ENCODE measurements around the gene DNAJC8. TPM values are rescaled to one million over a fixed set of nuclear protein-coding genes. Genes with fewer than 3 reads are reported as not detected.

Gene DNAJC8
- total RNA-seq, 5 donors from 2014 or later (not counting 1 experiment from before 2014, with no cell fraction given), result 61.8 to 68.0 (median 67.2) TPM

- no peak for ATAC-seq (replicated peaks in 1 of 4)
Observed at GRCh38 chr1:28273216-28273860, 40.5 kb upstream of the DNAJC8 start.

GRCh38 chr1:28272215-28272852 lies 39.5 kb upstream of the DNAJC8 start:
- H3K4me3 Mint-ChIP-seq, result no peak overlapping the region

More at GRCh38 chr1:28273216-28273860, 40.5 kb upstream of the DNAJC8 start:
- Mint-ChIP-seq H3K9me3 (no peaks in the 10 kb centered on the region), H3K36me3 (peaks cover 36% of the 10 kb centered on the region), H3K27ac (no peak overlapping the region), H3K4me1 (peaks cover 0 to 2% (median 0%) of the 10 kb centered on the region in 3 donors), H3K4me3 (no peak overlapping the region), H3K27me3 (no peaks in the 10 kb centered on the region)
- ChIA-PET CTCF (no interaction called here), POLR2A (no interaction called here)
- H3K4me3 ChIP-seq (ENCODE audit: control insufficient read depth in 1 of 2, extremely low read depth in 1 of 2, low read length in 1 of 2), result no peak overlapping the region
- 96% methylated on average over 13 of the region's 17 CpGs for WGBS (ENCODE audit: insufficient coverage)
- no peak for DNase-seq
- H3K27ac ChIP-seq (ENCODE audit: low read length), result no peak overlapping the region
- H3K4me1 ChIP-seq (ENCODE audit: control insufficient read depth in 1 of 2, extremely low read depth in 1 of 2, insufficient read depth in 2 of 2, low read length in 2 of 2), result no peaks in the 10 kb centered on the region
- H3K27me3 ChIP-seq (replicated peaks in 1 of 2; ENCODE audit: control insufficient read depth in 2 of 2, extremely low read depth in 1 of 2, insufficient read depth in 2 of 2, low read length in 1 of 2), result no peaks in the 10 kb centered on the region
- H3K36me3 ChIP-seq (ENCODE audit: control insufficient read depth in 2 of 2, extremely low read depth in 1 of 2, insufficient read depth in 1 of 2, low read length in 1 of 2), result peaks cover 6 to 42% of the 10 kb centered on the region in 2 donors
- no peaks in the 10 kb centered on the region for H3K9me3 ChIP-seq

GRCh38 chr1:28269529-28269928 lies 36.7 kb upstream of the DNAJC8 start:
- no CpG with 5 or more reads among the region's 2 CpGs for WGBS (ENCODE audit: insufficient coverage)
- POLR2A ChIA-PET, result interaction anchor here in 1 of 2 donors (0.6 kb wide), 1 partner anchor 14 kb away, joined by 3 read pairs; no protein-coding TSS in a partner anchor
- Histone ChIP-seq H3K9me3 (no peaks in the 10 kb centered on the region), H3K27me3 (replicated peaks in 1 of 2; ENCODE audit: control insufficient read depth in 2 of 2, extremely low read depth in 1 of 2, insufficient read depth in 2 of 2, low read length in 1 of 2) (no peaks in the 10 kb centered on the region), H3K27ac (ENCODE audit: low read length) (no peak overlapping the region), H3K36me3 (ENCODE audit: control insufficient read depth in 2 of 2, extremely low read depth in 1 of 2, insufficient read depth in 1 of 2, low read length in 1 of 2) (peaks cover 0 to 31% of the 10 kb centered on the region in 2 donors), H3K4me1 (ENCODE audit: control insufficient read depth in 1 of 2, extremely low read depth in 1 of 2, insufficient read depth in 2 of 2, low read length in 2 of 2) (no peaks in the 10 kb centered on the region), H3K4me3 (ENCODE audit: control insufficient read depth in 1 of 2, extremely low read depth in 1 of 2, low read length in 1 of 2) (no peak overlapping the region)
- no peaks in the 10 kb centered on the region for H3K27me3 Mint-ChIP-seq
- no peaks in the 10 kb centered on the region for H3K9me3 Mint-ChIP-seq
- ATAC-seq (replicated peaks in 1 of 4), result no peak
- CTCF ChIA-PET, result no interaction called here
- peaks cover 20% of the 10 kb centered on the region for H3K36me3 Mint-ChIP-seq
- H3K4me3 Mint-ChIP-seq, result no peak overlapping the region
- H3K27ac Mint-ChIP-seq, result no peak overlapping the region
- H3K4me1 Mint-ChIP-seq, result peaks cover 2 to 15% (median 4%) of the 10 kb centered on the region in 3 donors
- no peak for DNase-seq

More at GRCh38 chr1:28272215-28272852, 39.5 kb upstream of the DNAJC8 start:
- H3K36me3 Mint-ChIP-seq, result peaks cover 28% of the 10 kb centered on the region
- ATAC-seq (replicated peaks in 1 of 4) (no peak), DNase-seq (no peak)
- H3K4me1 Mint-ChIP-seq, result peaks cover 0 to 6% (median 0%) of the 10 kb centered on the region in 3 donors
- H3K36me3 ChIP-seq (ENCODE audit: control insufficient read depth in 2 of 2, extremely low read depth in 1 of 2, insufficient read depth in 1 of 2, low read length in 1 of 2), result peaks cover 0 to 37% of the 10 kb centered on the region in 2 donors
- H3K9me3 Mint-ChIP-seq, result no peaks in the 10 kb centered on the region
- ChIA-PET POLR2A (no interaction called here), CTCF (no interaction called here)
- no peaks in the 10 kb centered on the region for H3K4me1 ChIP-seq (ENCODE audit: control insufficient read depth in 1 of 2, extremely low read depth in 1 of 2, insufficient read depth in 2 of 2, low read length in 2 of 2)
- no peak overlapping the region for H3K27ac Mint-ChIP-seq
- H3K27ac ChIP-seq (ENCODE audit: low read length), result no peak overlapping the region
- no peak overlapping the region for H3K4me3 ChIP-seq (ENCODE audit: control insufficient read depth in 1 of 2, extremely low read depth in 1 of 2, low read length in 1 of 2)
- H3K27me3 ChIP-seq (replicated peaks in 1 of 2; ENCODE audit: control insufficient read depth in 2 of 2, extremely low read depth in 1 of 2, insufficient read depth in 2 of 2, low read length in 1 of 2), result no peaks in the 10 kb centered on the region
- no peaks in the 10 kb centered on the region for H3K9me3 ChIP-seq
- 94% methylated on average over 13 of the region's 20 CpGs for WGBS (ENCODE audit: insufficient coverage)
- no peaks in the 10 kb centered on the region for H3K27me3 Mint-ChIP-seq

GRCh38 chr1:28267633-28268032 lies 34.8 kb upstream of the DNAJC8 start:
- Mint-ChIP-seq H3K9me3 (no peaks in the 10 kb centered on the region), H3K4me3 (no peak overlapping the region), H3K4me1 (peaks cover 4 to 15% (median 7%) of the 10 kb centered on the region in 3 donors), H3K27ac (peak overlapping the region in 1 of 2 donors; percentile 8), H3K36me3 (peaks cover 6% of the 10 kb centered on the region), H3K27me3 (no peaks in the 10 kb centered on the region)
- DNase-seq (no peak), ATAC-seq (replicated peaks in 1 of 4) (no peak)
- Histone ChIP-seq H3K27me3 (replicated peaks in 1 of 2; ENCODE audit: control insufficient read depth in 2 of 2, extremely low read depth in 1 of 2, insufficient read depth in 2 of 2, low read length in 1 of 2) (no peaks in the 10 kb centered on the region), H3K9me3 (no peaks in the 10 kb centered on the region), H3K36me3 (ENCODE audit: control insufficient read depth in 2 of 2, extremely low read depth in 1 of 2, insufficient read depth in 1 of 2, low read length in 1 of 2) (peaks cover 0 to 14% of the 10 kb centered on the region in 2 donors), H3K27ac (ENCODE audit: low read length) (no peak overlapping the region), H3K4me1 (ENCODE audit: control insufficient read depth in 1 of 2, extremely low read depth in 1 of 2, insufficient read depth in 2 of 2, low read length in 2 of 2) (no peaks in the 10 kb centered on the region), H3K4me3 (ENCODE audit: control insufficient read depth in 1 of 2, extremely low read depth in 1 of 2, low read length in 1 of 2) (no peak overlapping the region)
- WGBS (ENCODE audit: insufficient coverage), result 100% methylated on average over 1 of the region's 2 CpGs
- ChIA-PET CTCF (interaction anchor here in 1 of 2 donors (0.5 kb wide), 1 partner anchor 11 kb away, joined by 5 read pairs; no protein-coding TSS in a partner anchor), POLR2A (interaction anchor here in 1 of 2 donors (0.6 kb wide), 1 partner anchor 244 kb away, joined by 3 read pairs; no protein-coding TSS in a partner anchor)

GRCh38 chr1:28266920-28267322 lies 34.1 kb upstream of the DNAJC8 start:
- POLR2A ChIA-PET, result interaction anchor here (0.6 kb wide), 2 partner anchors 347 to 386 kb away, joined by 3 to 4 read pairs; no protein-coding TSS in a partner anchor
- Mint-ChIP-seq H3K36me3 (peaks cover 4% of the 10 kb centered on the region), H3K27me3 (no peaks in the 10 kb centered on the region), H3K4me3 (no peak overlapping the region), H3K9me3 (no peaks in the 10 kb centered on the region), H3K27ac (no peak overlapping the region), H3K4me1 (peaks cover 4 to 15% (median 7%) of the 10 kb centered on the region in 3 donors)
- Histone ChIP-seq H3K27ac (ENCODE audit: low read length) (no peak overlapping the region), H3K4me1 (ENCODE audit: control insufficient read depth in 1 of 2, extremely low read depth in 1 of 2, insufficient read depth in 2 of 2, low read length in 2 of 2) (peaks cover 0 to 3% of the 10 kb centered on the region in 2 experiments), H3K27me3 (replicated peaks in 1 of 2; ENCODE audit: control insufficient read depth in 2 of 2, extremely low read depth in 1 of 2, insufficient read depth in 2 of 2, low read length in 1 of 2) (no peaks in the 10 kb centered on the region), H3K36me3 (ENCODE audit: control insufficient read depth in 2 of 2, extremely low read depth in 1 of 2, insufficient read depth in 1 of 2, low read length in 1 of 2) (peaks cover 0 to 8% of the 10 kb centered on the region in 2 donors), H3K9me3 (no peaks in the 10 kb centered on the region), H3K4me3 (ENCODE audit: control insufficient read depth in 1 of 2, extremely low read depth in 1 of 2, low read length in 1 of 2) (no peak overlapping the region)
- no peak for ATAC-seq (replicated peaks in 1 of 4)
- DNase-seq, result no peak
- CTCF ChIA-PET, result interaction anchor here in 1 of 2 donors (0.5 kb wide), 1 partner anchor 11 kb away, joined by 5 read pairs; no protein-coding TSS in a partner anchor
- WGBS (ENCODE audit: insufficient coverage), result 92% methylated on average over 2 of the region's 5 CpGs

GRCh38 chr1:28265577-28265976 lies 32.7 kb upstream of the DNAJC8 start:
- ChIA-PET POLR2A (interaction anchor here in 1 of 2 donors (0.6 kb wide), 1 partner anchor 246 kb away, joined by 4 read pairs; no protein-coding TSS in a partner anchor), CTCF (no interaction called here)
- no peak for ATAC-seq (replicated peaks in 1 of 4)
- Histone ChIP-seq H3K4me1 (ENCODE audit: control insufficient read depth in 1 of 2, extremely low read depth in 1 of 2, insufficient read depth in 2 of 2, low read length in 2 of 2) (peaks cover 0 to 14% of the 10 kb centered on the region in 2 experiments), H3K36me3 (ENCODE audit: control insufficient read depth in 2 of 2, extremely low read depth in 1 of 2, insufficient read depth in 1 of 2, low read length in 1 of 2) (peaks cover 0 to 3% of the 10 kb centered on the region in 2 donors), H3K27me3 (replicated peaks in 1 of 2; ENCODE audit: control insufficient read depth in 2 of 2, extremely low read depth in 1 of 2, insufficient read depth in 2 of 2, low read length in 1 of 2) (no peaks in the 10 kb centered on the region), H3K4me3 (ENCODE audit: control insufficient read depth in 1 of 2, extremely low read depth in 1 of 2, low read length in 1 of 2) (no peak overlapping the region), H3K27ac (ENCODE audit: low read length) (no peak overlapping the region), H3K9me3 (no peaks in the 10 kb centered on the region)
- DNase-seq, result no peak
- Mint-ChIP-seq H3K9me3 (no peaks in the 10 kb centered on the region), H3K4me3 (no peak overlapping the region), H3K27me3 (no peaks in the 10 kb centered on the region), H3K36me3 (no peaks in the 10 kb centered on the region), H3K4me1 (peaks cover 13 to 23% (median 17%) of the 10 kb centered on the region in 3 donors), H3K27ac (no peak overlapping the region)
- 83% methylated on average over 1 of the region's 8 CpGs for WGBS (ENCODE audit: insufficient coverage)

Data from T-cell (primary cell).